Measurements from ENCODE around the gene BSND.

GRCh38 chr1:55001311-55001710 lies 2.6 kb downstream of the BSND start:
- no peak for TF ChIP-seq CTCF (IDR thresholded peaks at IDR 0.05)
- TF ChIP-seq EP300 (IDR thresholded peaks at IDR 0.05) = no peak

Data from ovary (tissue), 3 donors.